ENCODE measurements around the gene HELZ. TPM values are rescaled to one million over a fixed set of nuclear protein-coding genes. Genes with fewer than 3 reads are reported as not detected.

The HELZ gene
- total and polyA plus RNA-seq, 2 of the 8 experiments (the other 6 are each of a cell fraction or from before 2014, with no cell fraction given): 10.0 to 48.7 TPM

GRCh38 chr17:67218385-67218950, 26.5 kb downstream of the HELZ start:
- no peaks in the 10 kb centered on the region for H3K4me1 ChIP-seq (replicated peaks in 1 of 4; ENCODE audit: control insufficient read depth in 3 of 4, insufficient read depth in 4 of 4, low read length in 3 of 4)
- peaks cover 0 to 19% of the 10 kb centered on the region in 2 experiments; a peak in 2 of 4 replicates for H3K79me2 ChIP-seq (ENCODE audit: control insufficient read depth in 1 of 2, insufficient read depth in 2 of 2, low read length in 2 of 2)
- H4K8ac ChIP-seq (ENCODE audit: extremely low read depth, insufficient read depth, low read length): no peak overlapping the region
- no peak overlapping the region for H2BK5ac ChIP-seq (ENCODE audit: low read depth, low read length)
- no peak overlapping the region for H2BK15ac ChIP-seq (ENCODE audit: low read length)
- no peak overlapping the region for H4K91ac ChIP-seq (replicated peaks; ENCODE audit: insufficient read length, low read length)
- H3K27ac ChIP-seq (ENCODE audit: low read depth, low read length): no peak overlapping the region
- no peak overlapping the region for H3K56ac ChIP-seq (replicated peaks; ENCODE audit: insufficient read length, low read depth, low read length)
- no peak overlapping the region for H2BK12ac ChIP-seq (ENCODE audit: low read depth, low read length)
- no peak overlapping the region for H3K4me3 ChIP-seq (ENCODE audit: extremely low read depth in 1 of 4, insufficient read depth in 2 of 4, low read depth in 3 of 4, low read length in 4 of 4)
- H2AK5ac ChIP-seq (ENCODE audit: low read depth, low read length): no peak overlapping the region
- no peak overlapping the region for H3K4ac ChIP-seq (replicated peaks; ENCODE audit: insufficient read length, low read depth, low read length)
- no peak overlapping the region for H3K4me2 ChIP-seq (ENCODE audit: insufficient read depth in 1 of 2, low read depth in 2 of 2, low read length in 2 of 2)
- no peak overlapping the region for H2BK20ac ChIP-seq (ENCODE audit: low read length)
- DNase-seq (ENCODE audit: low read depth in 1 of 2, low spot score in 2 of 2) (no peak), FAIRE-seq (no peak)
- no peaks in the 10 kb centered on the region for H3K27me3 ChIP-seq (replicated peaks in 1 of 4; ENCODE audit: control insufficient read depth in 3 of 4, extremely low read depth in 1 of 4, insufficient read depth in 3 of 4, low read length in 3 of 4)
- peaks cover 6 to 7% of the 10 kb centered on the region in 2 experiments for H4K20me1 ChIP-seq (replicated peaks in 1 of 2; ENCODE audit: control insufficient read depth in 1 of 2, insufficient read depth in 2 of 2, low read length in 2 of 2)
- no peak overlapping the region for H2AFZ ChIP-seq (ENCODE audit: low read length)
- POLR2A ChIA-PET (ENCODE audit: partially characterized antibody): no interaction called here
- H3K18ac ChIP-seq (ENCODE audit: extremely low read depth, low read length): no peak overlapping the region
- H3K36me3 ChIP-seq (ENCODE audit: control insufficient read depth in 2 of 4, insufficient read depth in 4 of 4, low read length in 3 of 4): peaks cover 0 to 16% (median 8%) of the 10 kb centered on the region in 4 experiments; a peak in 5 of 8 replicates
- 87% methylated on average over 4 of the region's 4 CpGs; no CpG with 5 or more reads in 1 of the 2 experiments for WGBS, 2 experiments (ENCODE audit: extremely low coverage in 1 of 2, insufficient coverage in 1 of 2, insufficient read length in 1 of 2, insufficient replicate concordance in 2 of 2, low coverage in 1 of 2, low lambda C conversion rate in 2 of 2, missing lambda C conversion rate in 1 of 2)
- H3K14ac ChIP-seq (ENCODE audit: insufficient read length): no peak overlapping the region
- no peaks in the 10 kb centered on the region for H3K9me3 ChIP-seq (ENCODE audit: insufficient read depth in 2 of 2, low read depth in 1 of 2, low read length in 1 of 2)
- CTCF ChIA-PET (ENCODE audit: partially characterized antibody): interaction anchor here (6.9 kb wide), 1 partner anchor 18 kb away, joined by 45 read pairs; no protein-coding TSS in a partner anchor
- H3K9ac ChIP-seq (replicated peaks in 1 of 4; ENCODE audit: extremely low read depth in 1 of 4, low read depth in 3 of 4, low read length in 3 of 4): no peak overlapping the region
- no peaks in the 10 kb centered on the region; the same call in 1 of the 2 replicates for H3K23me2 ChIP-seq (ENCODE audit: low read depth, low read length)
- H3K79me1 ChIP-seq (ENCODE audit: low read depth, low read length): peaks cover 8% of the 10 kb centered on the region; the same call in 1 of the 2 replicates
- no peak overlapping the region for H3K23ac ChIP-seq (ENCODE audit: insufficient read length)
- no peak overlapping the region for H2BK120ac ChIP-seq (replicated peaks; ENCODE audit: low read depth, low read length)
- H4K5ac ChIP-seq (ENCODE audit: insufficient read length, low read depth, low read length): no peak overlapping the region
- TF ChIP-seq NANOG (IDR thresholded peaks at IDR 0.05; ENCODE audit: insufficient read depth, low read depth, low read length, poor library complexity, severe bottlenecking): no peak
